ENCODE results near the gene SCUBE3. TPM values are rescaled to one million over a fixed set of nuclear protein-coding genes. Genes with fewer than 3 reads are reported as not detected.

SCUBE3 gene
- total and polyA plus RNA-seq, 7 experiments from 2014 or later: 0.05 to 0.12 TPM; not detected in 5

DNA sequence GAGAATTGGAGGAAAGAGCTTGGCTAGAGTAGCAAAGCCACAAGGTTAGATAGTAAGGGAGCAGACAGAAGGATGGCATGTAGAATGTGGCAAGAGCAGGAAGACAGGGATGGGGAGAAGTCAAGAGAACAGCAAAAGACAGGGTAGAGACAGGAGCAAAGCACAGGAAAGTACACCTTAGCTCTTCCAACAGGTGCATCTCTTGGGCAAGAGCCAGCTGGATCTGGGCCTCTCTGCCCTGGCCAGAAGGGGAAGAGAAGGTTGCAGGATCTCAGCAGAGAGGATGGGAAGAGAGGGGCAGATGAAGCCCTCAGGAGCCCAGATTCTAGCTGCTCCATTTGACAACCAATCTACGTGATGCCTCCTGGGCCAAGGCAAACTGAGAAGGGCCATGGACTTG, 16.7 kb downstream of the SCUBE3 start:
- DNase-seq: no peak
- ATAC-seq: no peak
- no peaks in the 10 kb centered on the region for H3K27me3 ChIP-seq (ENCODE audit: control insufficient read depth in 2 of 2, insufficient read depth in 2 of 2, low read length in 2 of 2)
- Mint-ChIP-seq H3K4me3 (no peak overlapping the region), H3K36me3 (peaks cover 0 to 13% (median 8%) of the 10 kb centered on the region in 5 donors), H3K27me3 (peaks cover 0 to 2% (median 0%) of the 10 kb centered on the region in 5 donors), H3K27ac (no peak overlapping the region), H3K9me3 (peaks cover 0 to 5% (median 1%) of the 10 kb centered on the region in 11 donors), H3K4me1 (peaks cover 0 to 6% (median 0%) of the 10 kb centered on the region in 7 donors)
- ChIA-PET CTCF (interaction anchor here (1.0 kb wide), 1 partner anchor 13 kb away, joined by 4 read pairs; no protein-coding TSS in a partner anchor), POLR2A (interaction anchor here (0.7 kb wide), 1 partner anchor 21 kb away, joined by 3 read pairs; no protein-coding TSS in a partner anchor)
- H3K9me3 ChIP-seq (ENCODE audit: control insufficient read depth in 2 of 3, low read length in 3 of 3): no peaks in the 10 kb centered on the region
- no peak overlapping the region for H3K27ac ChIP-seq (ENCODE audit: low read depth, low read length)
- no peaks in the 10 kb centered on the region for H3K4me1 ChIP-seq (ENCODE audit: control insufficient read depth in 2 of 2, insufficient read depth in 2 of 2, low read length in 2 of 2)
- H3K4me3 ChIP-seq (ENCODE audit: low read length): no peak overlapping the region
- intact Hi-C loops (cut with micrococcal nuclease): no loop called here
- no peaks in the 10 kb centered on the region for H3K36me3 ChIP-seq (ENCODE audit: control insufficient read depth in 2 of 3, insufficient read depth in 3 of 3, low read length in 3 of 3)

DNA sequence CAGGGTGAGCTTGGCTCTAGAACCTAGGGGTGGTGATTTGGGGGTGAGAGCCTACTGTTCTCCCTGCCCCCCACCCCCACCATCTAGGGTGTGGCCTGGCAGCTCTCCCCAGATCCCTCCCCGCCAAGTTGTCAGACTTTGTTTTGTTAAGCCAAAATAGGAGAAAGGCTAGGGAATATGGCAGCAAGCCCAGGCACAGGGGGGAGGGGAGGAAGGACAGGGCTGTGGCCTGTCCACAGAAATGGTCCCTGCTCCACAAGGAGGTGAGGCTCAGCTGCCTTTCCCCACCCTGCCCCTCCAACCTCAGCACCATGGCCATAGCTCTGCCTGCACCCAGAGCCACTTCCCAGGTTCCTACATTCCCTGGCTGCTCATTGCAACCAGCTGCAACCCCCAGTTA, 17.2 kb downstream of the SCUBE3 start:
- ChIA-PET CTCF (interaction anchor here (1.1 kb wide), 1 partner anchor 10 kb away, joined by 5 read pairs; no protein-coding TSS in a partner anchor), POLR2A (interaction anchor here (0.6 kb wide), 1 partner anchor 863 kb away, joined by 3 read pairs; no protein-coding TSS in a partner anchor)
- DNase-seq: no peak
- H3K4me1 ChIP-seq (ENCODE audit: control insufficient read depth in 2 of 2, insufficient read depth in 2 of 2, low read length in 2 of 2): no peaks in the 10 kb centered on the region
- H3K27me3 Mint-ChIP-seq: peaks cover 0 to under 1% (median 0%) of the 10 kb centered on the region in 5 donors
- no peak overlapping the region for H3K27ac Mint-ChIP-seq
- H3K4me3 ChIP-seq (ENCODE audit: low read length): no peak overlapping the region
- H3K27me3 ChIP-seq (ENCODE audit: control insufficient read depth in 2 of 2, insufficient read depth in 2 of 2, low read length in 2 of 2): no peaks in the 10 kb centered on the region
- no peaks in the 10 kb centered on the region for H3K36me3 ChIP-seq (ENCODE audit: control insufficient read depth in 2 of 3, insufficient read depth in 3 of 3, low read length in 3 of 3)
- ATAC-seq: no peak
- H3K4me1 Mint-ChIP-seq: peaks cover 0 to 6% (median 0%) of the 10 kb centered on the region in 7 donors
- H3K4me3 Mint-ChIP-seq: no peak overlapping the region
- peaks cover 0 to 5% (median 1%) of the 10 kb centered on the region in 11 donors for H3K9me3 Mint-ChIP-seq
- intact Hi-C loops (cut with micrococcal nuclease): no loop called here
- H3K27ac ChIP-seq (ENCODE audit: low read depth, low read length): no peak overlapping the region
- H3K36me3 Mint-ChIP-seq: peaks cover 0 to 13% (median 8%) of the 10 kb centered on the region in 5 donors
- no peaks in the 10 kb centered on the region for H3K9me3 ChIP-seq (ENCODE audit: control insufficient read depth in 2 of 3, low read length in 3 of 3)

DNA sequence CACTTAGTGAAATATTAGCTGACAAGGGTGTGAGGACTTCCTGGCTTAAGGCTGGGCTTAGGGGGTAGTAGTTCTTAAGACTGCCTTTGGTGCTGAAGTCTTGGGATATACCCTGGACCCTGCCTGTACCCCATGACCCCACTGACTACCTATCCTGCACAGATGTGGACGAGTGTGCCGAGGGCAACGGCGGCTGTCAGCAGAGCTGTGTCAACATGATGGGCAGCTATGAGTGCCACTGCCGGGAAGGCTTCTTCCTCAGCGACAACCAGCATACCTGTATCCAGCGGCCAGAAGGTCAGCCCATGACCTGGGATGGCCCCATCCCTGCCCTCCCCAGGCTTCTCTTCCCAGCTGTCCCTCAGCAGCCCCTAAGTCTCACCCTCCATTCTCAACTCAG, 17.8 kb downstream of the SCUBE3 start:
- Histone ChIP-seq H3K27ac (ENCODE audit: low read depth, low read length) (no peak overlapping the region), H3K36me3 (ENCODE audit: control insufficient read depth in 2 of 3, insufficient read depth in 3 of 3, low read length in 3 of 3) (no peaks in the 10 kb centered on the region), H3K4me1 (ENCODE audit: control insufficient read depth in 2 of 2, insufficient read depth in 2 of 2, low read length in 2 of 2) (no peaks in the 10 kb centered on the region), H3K9me3 (ENCODE audit: control insufficient read depth in 2 of 3, low read length in 3 of 3) (no peaks in the 10 kb centered on the region), H3K4me3 (ENCODE audit: low read length) (no peak overlapping the region), H3K27me3 (ENCODE audit: control insufficient read depth in 2 of 2, insufficient read depth in 2 of 2, low read length in 2 of 2) (no peaks in the 10 kb centered on the region)
- Mint-ChIP-seq H3K4me3 (no peak overlapping the region), H3K36me3 (peaks cover 0 to 13% (median 8%) of the 10 kb centered on the region in 5 donors), H3K27ac (no peak overlapping the region), H3K4me1 (peaks cover 0 to 6% (median 0%) of the 10 kb centered on the region in 7 donors), H3K9me3 (peaks cover 0 to 5% (median 1%) of the 10 kb centered on the region in 11 donors), H3K27me3 (no peaks in the 10 kb centered on the region)
- ChIA-PET POLR2A (interaction anchor here (0.6 kb wide), 1 partner anchor 864 kb away, joined by 3 read pairs; no protein-coding TSS in a partner anchor), CTCF (interaction anchor here (1.1 to 1.5 kb wide), 2 partner anchors 10 to 26 kb away, joined by 3 to 5 read pairs; no protein-coding TSS in a partner anchor)
- intact Hi-C loops (cut with micrococcal nuclease): no loop called here
- ATAC-seq (no peak), DNase-seq (no peak)

DNA sequence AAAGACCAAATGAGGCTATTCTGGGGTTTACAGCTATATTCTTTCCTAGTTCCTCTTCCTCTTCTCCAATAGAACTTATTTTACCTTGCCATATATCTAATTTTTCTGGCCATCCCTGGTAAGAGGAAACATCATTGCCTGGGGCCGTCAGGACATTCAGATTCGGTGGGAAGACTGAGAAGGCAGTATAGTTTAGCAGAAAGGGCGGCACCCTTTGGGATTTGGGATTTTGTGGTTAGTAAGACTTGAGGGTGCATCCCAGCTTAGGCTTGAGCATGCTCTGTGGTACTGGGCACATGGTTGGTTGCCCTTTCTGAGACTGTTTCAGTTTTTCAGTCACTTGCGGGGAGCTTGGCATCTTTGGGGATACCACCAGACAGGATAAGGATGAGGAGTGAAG, 21.1 kb downstream of the SCUBE3 start:
- H3K36me3 Mint-ChIP-seq: peaks cover 0 to 15% (median 8%) of the 10 kb centered on the region in 5 donors
- DNase-seq: no peak
- no peaks in the 10 kb centered on the region for H3K4me1 ChIP-seq (ENCODE audit: control insufficient read depth in 2 of 2, insufficient read depth in 2 of 2, low read length in 2 of 2)
- H3K27ac Mint-ChIP-seq: no peak overlapping the region
- no peak overlapping the region for H3K27ac ChIP-seq (ENCODE audit: low read depth, low read length)
- ATAC-seq: no peak
- H3K4me3 ChIP-seq (ENCODE audit: low read length): no peak overlapping the region
- ChIA-PET POLR2A (no interaction called here), CTCF (no interaction called here)
- intact Hi-C loops (cut with micrococcal nuclease): no loop called here
- no peaks in the 10 kb centered on the region for H3K27me3 ChIP-seq (ENCODE audit: control insufficient read depth in 2 of 2, insufficient read depth in 2 of 2, low read length in 2 of 2)
- H3K4me1 Mint-ChIP-seq: peaks cover 0 to 6% (median 0%) of the 10 kb centered on the region in 7 donors
- no peaks in the 10 kb centered on the region for H3K9me3 ChIP-seq (ENCODE audit: control insufficient read depth in 2 of 3, low read length in 3 of 3)
- H3K27me3 Mint-ChIP-seq: peaks cover 0 to 6% (median 0%) of the 10 kb centered on the region in 5 donors
- H3K4me3 Mint-ChIP-seq: no peak overlapping the region
- no peaks in the 10 kb centered on the region for H3K36me3 ChIP-seq (ENCODE audit: control insufficient read depth in 2 of 3, insufficient read depth in 3 of 3, low read length in 3 of 3)
- peaks cover 0 to 5% (median 1%) of the 10 kb centered on the region in 11 donors for H3K9me3 Mint-ChIP-seq

DNA sequence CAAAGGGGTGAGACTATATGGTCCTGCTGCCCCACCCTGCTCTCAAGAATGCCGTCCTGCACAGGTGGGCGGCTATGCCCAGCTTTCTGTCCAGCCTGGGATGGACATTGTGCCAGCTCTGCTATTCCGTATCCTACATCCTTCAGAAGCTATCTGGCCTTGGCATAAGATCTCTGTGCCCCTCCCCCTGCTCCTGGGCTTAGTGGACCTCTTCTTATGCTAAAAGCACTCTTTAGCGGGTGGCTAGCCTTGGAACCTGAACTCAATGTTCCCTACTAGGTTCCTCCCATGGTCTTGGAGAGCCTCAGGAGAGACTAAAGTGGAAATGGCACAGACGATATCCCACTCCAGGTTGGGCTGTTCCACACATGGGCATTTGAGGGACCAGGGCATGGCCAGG, 22.5 kb downstream of the SCUBE3 start:
- intact Hi-C loops (cut with micrococcal nuclease): no loop called here
- Histone ChIP-seq H3K27me3 (ENCODE audit: control insufficient read depth in 2 of 2, insufficient read depth in 2 of 2, low read length in 2 of 2) (no peaks in the 10 kb centered on the region), H3K27ac (ENCODE audit: low read depth, low read length) (no peak overlapping the region), H3K36me3 (ENCODE audit: control insufficient read depth in 2 of 3, insufficient read depth in 3 of 3, low read length in 3 of 3) (no peaks in the 10 kb centered on the region), H3K4me3 (ENCODE audit: low read length) (no peak overlapping the region), H3K9me3 (ENCODE audit: control insufficient read depth in 2 of 3, low read length in 3 of 3) (no peaks in the 10 kb centered on the region), H3K4me1 (ENCODE audit: control insufficient read depth in 2 of 2, insufficient read depth in 2 of 2, low read length in 2 of 2) (no peaks in the 10 kb centered on the region)
- peaks cover 2 to 6% (median 4%) of the 10 kb centered on the region in 7 donors for H3K4me1 Mint-ChIP-seq
- no peak overlapping the region for H3K4me3 Mint-ChIP-seq
- ATAC-seq (no peak), DNase-seq (no peak)
- POLR2A ChIA-PET: interaction anchor here (0.5 kb wide), 1 partner anchor 333 kb away, joined by 3 read pairs; no protein-coding TSS in a partner anchor
- H3K27ac Mint-ChIP-seq: no peak overlapping the region
- H3K27me3 Mint-ChIP-seq: peaks cover 0 to 6% (median 0%) of the 10 kb centered on the region in 5 donors
- CTCF ChIA-PET: no interaction called here
- peaks cover 0 to 5% (median 1%) of the 10 kb centered on the region in 11 donors for H3K9me3 Mint-ChIP-seq
- peaks cover 0 to 18% (median 8%) of the 10 kb centered on the region in 5 donors for H3K36me3 Mint-ChIP-seq

DNA sequence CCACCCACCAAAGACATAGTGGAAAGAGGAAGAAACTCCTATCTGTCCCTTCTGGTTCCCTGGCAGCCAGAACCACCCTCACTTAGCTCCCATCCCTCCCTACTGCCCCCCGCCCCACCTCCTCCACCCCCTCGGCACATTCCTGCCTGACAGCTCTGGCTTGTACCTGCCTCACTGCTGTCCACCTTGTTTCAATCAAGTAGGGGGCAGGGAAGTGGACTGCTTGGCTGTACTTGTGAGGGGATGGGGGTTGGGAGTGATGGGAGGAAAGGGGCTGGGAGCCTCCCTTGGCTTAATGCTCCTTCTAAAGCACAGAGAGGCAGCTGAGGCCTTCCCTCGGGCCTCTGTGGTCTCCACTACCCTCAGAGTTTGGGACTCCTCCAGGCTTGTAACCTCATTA, 23.7 kb downstream of the SCUBE3 start:
- no peak overlapping the region for H3K4me3 ChIP-seq (ENCODE audit: low read length)
- H3K9me3 ChIP-seq (ENCODE audit: control insufficient read depth in 2 of 3, low read length in 3 of 3): no peaks in the 10 kb centered on the region
- no peaks in the 10 kb centered on the region for H3K36me3 ChIP-seq (ENCODE audit: control insufficient read depth in 2 of 3, insufficient read depth in 3 of 3, low read length in 3 of 3)
- Mint-ChIP-seq H3K36me3 (peaks cover 0 to 18% (median 8%) of the 10 kb centered on the region in 5 donors), H3K27me3 (peaks cover 0 to 6% (median 0%) of the 10 kb centered on the region in 5 donors), H3K27ac (no peak overlapping the region), H3K4me3 (no peak overlapping the region), H3K4me1 (peaks cover 1 to 6% (median 4%) of the 10 kb centered on the region in 7 donors), H3K9me3 (peaks cover 0 to 5% (median 1%) of the 10 kb centered on the region in 11 donors)
- POLR2A ChIA-PET: no interaction called here
- intact Hi-C loops (cut with micrococcal nuclease): no loop called here
- CTCF ChIA-PET: no interaction called here
- H3K27me3 ChIP-seq (ENCODE audit: control insufficient read depth in 2 of 2, insufficient read depth in 2 of 2, low read length in 2 of 2): no peaks in the 10 kb centered on the region
- DNase-seq (no peak), ATAC-seq (no peak)
- no peak overlapping the region for H3K27ac ChIP-seq (ENCODE audit: low read depth, low read length)
- H3K4me1 ChIP-seq (ENCODE audit: control insufficient read depth in 2 of 2, insufficient read depth in 2 of 2, low read length in 2 of 2): no peaks in the 10 kb centered on the region

DNA sequence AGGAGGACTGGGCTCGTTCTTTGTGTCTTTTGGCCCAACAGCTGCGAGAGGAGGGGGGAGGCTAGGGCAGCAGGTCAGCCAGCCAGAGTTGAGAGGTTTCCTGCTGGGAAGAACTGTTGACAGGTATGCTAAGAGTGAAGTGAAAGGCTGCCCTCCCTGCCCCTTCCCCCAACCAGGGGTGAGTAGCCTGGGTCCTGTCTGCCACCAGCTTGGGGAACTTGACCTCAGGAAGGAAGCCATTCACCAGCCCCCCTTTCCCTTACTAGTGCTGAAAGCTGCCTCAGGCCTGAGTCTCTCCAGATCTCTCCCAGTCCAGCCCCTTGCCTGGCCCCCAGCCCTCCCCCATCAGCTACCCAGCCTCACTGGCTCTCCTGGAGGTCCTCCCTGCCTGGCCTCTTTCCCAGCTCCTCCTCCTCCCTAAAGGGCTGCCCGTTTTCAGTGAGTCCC, 25.1 kb downstream of the SCUBE3 start:
- no peak for ATAC-seq
- Mint-ChIP-seq H3K4me3 (no peak overlapping the region), H3K4me1 (peaks cover 1 to 6% (median 4%) of the 10 kb centered on the region in 7 donors), H3K27me3 (peaks cover 0 to 6% (median 0%) of the 10 kb centered on the region in 5 donors), H3K36me3 (peaks cover 0 to 14% (median 5%) of the 10 kb centered on the region in 5 donors), H3K9me3 (peaks cover 0 to 5% (median 1%) of the 10 kb centered on the region in 11 donors), H3K27ac (no peak overlapping the region)
- H3K27ac ChIP-seq (ENCODE audit: low read depth, low read length): no peak overlapping the region
- POLR2A ChIA-PET: no interaction called here
- CTCF ChIA-PET: interaction anchor here (0.6 kb wide), 1 partner anchor 66 kb away, joined by 5 read pairs; no protein-coding TSS in a partner anchor
- H3K4me3 ChIP-seq (ENCODE audit: low read length): no peak overlapping the region
- H3K27me3 ChIP-seq (ENCODE audit: control insufficient read depth in 2 of 2, insufficient read depth in 2 of 2, low read length in 2 of 2): no peaks in the 10 kb centered on the region
- intact Hi-C loops (cut with micrococcal nuclease): no loop called here
- no peak for DNase-seq
- H3K9me3 ChIP-seq (ENCODE audit: control insufficient read depth in 2 of 3, low read length in 3 of 3): no peaks in the 10 kb centered on the region
- no peaks in the 10 kb centered on the region for H3K4me1 ChIP-seq (ENCODE audit: control insufficient read depth in 2 of 2, insufficient read depth in 2 of 2, low read length in 2 of 2)
- H3K36me3 ChIP-seq (ENCODE audit: control insufficient read depth in 2 of 3, insufficient read depth in 3 of 3, low read length in 3 of 3): no peaks in the 10 kb centered on the region
